RWPE2 (cell line): ENCODE data around the gene CALM1.
A peak's percentile ranks its signal among the peaks of the same experiment; 100 is the strongest.

ENCODE experiments used
- ATAC-seq: fragments of 200-7000 bp; cut with Tn5 transposase; 3 replicates; pipeline ENCODE4 v1.9.1; 2021; ENCODE audit warnings: low read depth
- DNase-seq: peaks from one replicate; pipeline ENCODE4 v3.0.0-alpha.2; 2020; ENCODE audit warnings: low spot score
- H3K27ac ChIP-seq: fragments of 450-650 bp; 2 replicates; pipeline ENCODE4 v1.5.1; 2017; ENCODE audit warnings: mild to moderate bottlenecking; ENCODE audit not compliant: poor library complexity, severe bottlenecking
- H3K27me3 ChIP-seq: fragments of 250-450 bp; sonication (Bioruptor Pico); 2 replicates; pipeline ENCODE4 v1.5.1; 2021; ENCODE audit warnings: mild to moderate bottlenecking, moderate library complexity; ENCODE audit not compliant: insufficient read depth, poor library complexity, severe bottlenecking
- H3K36me3 ChIP-seq: fragments of 250-450 bp; sonication (Bioruptor Pico); 2 replicates; pipeline ENCODE4 v1.5.1; 2020; ENCODE audit warnings: low read depth, mild to moderate bottlenecking, moderate library complexity
- H3K4me1 ChIP-seq: fragments of 250-450 bp; sonication (Bioruptor Pico); 2 replicates; pipeline ENCODE4 v1.5.1; 2021; ENCODE audit warnings: mild to moderate bottlenecking, moderate library complexity; ENCODE audit not compliant: insufficient read depth, poor library complexity, severe bottlenecking
- H3K4me3 ChIP-seq: fragments of 250-450 bp; sonication (Bioruptor Pico); 2 replicates; pipeline ENCODE4 v1.5.1; 2021; ENCODE audit warnings: mild to moderate bottlenecking, moderate library complexity; ENCODE audit not compliant: severe bottlenecking
- H3K9me3 ChIP-seq: fragments of 250-450 bp; sonication (Bioruptor Pico); 2 replicates; pipeline ENCODE4 v1.5.1; 2021; ENCODE audit warnings: mild to moderate bottlenecking, moderate library complexity; ENCODE audit not compliant: severe bottlenecking
- CTCF ChIP-seq: fragments of 450-650 bp; IDR thresholded peaks from one replicate; pipeline ENCODE4 v1.5.1; 2017; ENCODE audit warnings: mild to moderate bottlenecking, moderate library complexity; ENCODE audit not compliant: poor library complexity, severe bottlenecking

The CALM1 gene

GRCh38 chr14:90398315-90398839, 1.5 kb downstream of the CALM1 start:
- peaks cover 47% of the 10 kb centered on the region for H3K36me3 ChIP-seq
- ATAC-seq: peak; percentile 4

GRCh38 chr14:90398841-90399540, 2.2 kb downstream of the CALM1 start:
- Histone ChIP-seq H3K36me3 (peaks cover 54% of the 10 kb centered on the region), H3K4me1 (peaks cover 27% of the 10 kb centered on the region), H3K9me3 (no peaks in the 10 kb centered on the region), H3K27ac (peak overlapping the region; percentile 77), H3K27me3 (no peaks in the 10 kb centered on the region), H3K4me3 (peak overlapping the region; percentile 78)
- DNase-seq (no peak), ATAC-seq (no peak)
- TF ChIP-seq CTCF: no peak

More at GRCh38 chr14:90398315-90398839, 1.5 kb downstream of the CALM1 start:
- Histone ChIP-seq H3K27me3 (no peaks in the 10 kb centered on the region), H3K4me1 (peaks cover 27% of the 10 kb centered on the region), H3K4me3 (peak overlapping the region; percentile 78), H3K9me3 (no peaks in the 10 kb centered on the region), H3K27ac (peak overlapping the region; percentile 77)
- DNase-seq: no peak
- no peak for TF ChIP-seq CTCF

- DNase-seq (peak; percentile 86), ATAC-seq (peak; percentile 65)
- Histone ChIP-seq H3K4me3 (peak overlapping the region; percentile 78), H3K9me3 (no peaks in the 10 kb centered on the region), H3K36me3 (peaks cover 62% of the 10 kb centered on the region), H3K27ac (peak overlapping the region; percentile 77), H3K4me1 (peaks cover 27% of the 10 kb centered on the region), H3K27me3 (no peaks in the 10 kb centered on the region)
- TF ChIP-seq CTCF: peak; percentile 100
These were observed 3.0 kb downstream of the CALM1 start for GRCh38 chr14:90399541-90400444.

- TF ChIP-seq CTCF: no peak
- Histone ChIP-seq H3K9me3 (no peaks in the 10 kb centered on the region), H3K27ac (no peak overlapping the region), H3K4me1 (peaks cover 25% of the 10 kb centered on the region), H3K4me3 (no peak overlapping the region), H3K36me3 (peaks cover 72% of the 10 kb centered on the region), H3K27me3 (no peaks in the 10 kb centered on the region)
- ATAC-seq: no peak
- no peak for DNase-seq
These were observed 4.2 kb downstream of the CALM1 start for GRCh38 chr14:90400904-90401561.
